WERI-Rb-1 (cell line): ENCODE data around the gene CAMTA1.

ENCODE experiments used
- DNase-seq: peaks from one replicate; pipeline ENCODE4 v3.0.0-alpha.2; 2020
- H3K27ac ChIP-seq: fragments of 250-450 bp; sonication (Bioruptor Pico); 2 replicates; pipeline ENCODE4 v1.5.1; 2020; ENCODE audit warnings: mild to moderate bottlenecking, moderate library complexity
- H3K27me3 ChIP-seq: fragments of 250-450 bp; sonication (Bioruptor Pico); 2 replicates; pipeline ENCODE4 v1.5.1; 2021; ENCODE audit warnings: mild to moderate bottlenecking, low read depth, moderate library complexity; ENCODE audit not compliant: insufficient read depth, severe bottlenecking
- H3K36me3 ChIP-seq: fragments of 250-450 bp; sonication (Bioruptor Pico); 2 replicates; pipeline ENCODE4 v1.5.1; 2020; ENCODE audit warnings: mild to moderate bottlenecking, moderate library complexity
- H3K4me3 ChIP-seq: 2 replicates; pipeline ENCODE4 v1.5.1; 2011; ENCODE audit warnings: low read depth, mild to moderate bottlenecking, control low read depth, low read length
- H3K9me3 ChIP-seq: fragments of 250-450 bp; sonication (Bioruptor Pico); 2 replicates; pipeline ENCODE4 v1.5.1; 2021; ENCODE audit warnings: mild to moderate bottlenecking, moderate library complexity; ENCODE audit not compliant: severe bottlenecking
- CTCF ChIP-seq: IDR thresholded peaks from 2 replicates; pipeline ENCODE4 v1.5.1; 2011; ENCODE audit warnings: low read depth, mild to moderate bottlenecking, control low read depth, inconsistent platforms, low read length

Gene CAMTA1

GRCh38 chr1:7401814-7402547 lies 616.7 kb downstream of the CAMTA1 start:
- Histone ChIP-seq H3K4me3 (no peak overlapping the region), H3K27me3 (no peaks in the 10 kb centered on the region), H3K36me3 (no peaks in the 10 kb centered on the region), H3K9me3 (peaks cover 7% of the 10 kb centered on the region), H3K27ac (no peak overlapping the region)
- no peak for TF ChIP-seq CTCF
- DNase-seq, result peak; percentile 32

GRCh38 chr1:7402548-7402850 lies 617.2 kb downstream of the CAMTA1 start:
- no peak for DNase-seq
- Histone ChIP-seq H3K4me3 (no peak overlapping the region), H3K9me3 (peaks cover 7% of the 10 kb centered on the region), H3K27ac (no peak overlapping the region), H3K36me3 (no peaks in the 10 kb centered on the region), H3K27me3 (no peaks in the 10 kb centered on the region)
- TF ChIP-seq CTCF, result no peak

- peaks cover 7% of the 10 kb centered on the region for H3K9me3 ChIP-seq
- no peak overlapping the region for H3K27ac ChIP-seq
- no peak for TF ChIP-seq CTCF
- H3K27me3 ChIP-seq, result no peaks in the 10 kb centered on the region
- DNase-seq, result no peak
- no peak overlapping the region for H3K4me3 ChIP-seq
- H3K36me3 ChIP-seq, result no peaks in the 10 kb centered on the region
Measured at GRCh38 chr1:7403265-7404045, 618.2 kb downstream of the CAMTA1 start.

GRCh38 chr1:7404046-7404742 lies 618.9 kb downstream of the CAMTA1 start:
- no peak for TF ChIP-seq CTCF
- Histone ChIP-seq H3K27me3 (no peaks in the 10 kb centered on the region), H3K27ac (no peak overlapping the region), H3K36me3 (no peaks in the 10 kb centered on the region), H3K9me3 (peaks cover 4% of the 10 kb centered on the region), H3K4me3 (no peak overlapping the region)
- DNase-seq, result no peak

GRCh38 chr1:7405844-7406500 lies 620.7 kb downstream of the CAMTA1 start:
- H3K9me3 ChIP-seq, result no peaks in the 10 kb centered on the region
- H3K36me3 ChIP-seq, result no peaks in the 10 kb centered on the region
- DNase-seq, result no peak
- no peak for TF ChIP-seq CTCF
- no peak overlapping the region for H3K27ac ChIP-seq
- H3K4me3 ChIP-seq, result no peak overlapping the region
- H3K27me3 ChIP-seq, result no peaks in the 10 kb centered on the region
